Panc1 (cell line): ENCODE measurements around the gene NCDN. TPM values are rescaled to one million over a fixed set of nuclear protein-coding genes. Genes with fewer than 3 reads are reported as not detected.

ENCODE experiments used
- ATAC-seq: fragments of 200-7000 bp; cut with Tn5 transposase; 2 replicates; pipeline ENCODE4 v1.9.1; 2020; ENCODE audit warnings: mild to moderate bottlenecking, moderate library complexity
- BruUV-seq: library from RNA; stranded (reverse); fragments of 400-500 nt; replicated peaks from 2 replicates; lab custom pipeline; 2021; lab: Mats Ljungman, UMichigan
- CTCF ChIA-PET: fragments of 300-600 bp; sonication (Branson Sonifier 250); formaldehyde crosslinking; loops from one replicate; lab custom pipeline; 2022; ENCODE audit warnings: antibody characterized with exemption; lab: Charles Lee
- POLR2A ChIA-PET: fragments of 300-600 bp; sonication (Branson Sonifier 250); formaldehyde crosslinking; loops from one replicate; lab custom pipeline; 2022; ENCODE audit warnings: antibody characterized with exemption; lab: Charles Lee
- DNase-seq: peaks from one replicate; pipeline ENCODE4 v3.0.0-alpha.2; 2010; ENCODE audit warnings: low read depth, low spot score
- H3K27ac ChIP-seq: 2 replicates; pipeline ENCODE4 v1.5.1; 2011; ENCODE audit warnings: mild to moderate bottlenecking, low read length, inconsistent platforms
- H3K27me3 ChIP-seq: fragments of 200-500 bp; sonication (Bioruptor generic); 2 replicates; pipeline ENCODE4 v1.6.0; 2014; ENCODE audit warnings: low read length, inconsistent platforms; ENCODE audit not compliant: control insufficient read depth, insufficient read depth
- H3K36me3 ChIP-seq: fragments of 200-500 bp; sonication (Bioruptor generic); 2 replicates; pipeline ENCODE4 v1.5.1; 2014; ENCODE audit warnings: inconsistent platforms, mild to moderate bottlenecking, low read length, moderate library complexity; ENCODE audit not compliant: control insufficient read depth, insufficient read depth
- H3K4me1 ChIP-seq: 2 replicates; pipeline ENCODE4 v1.5.1; 2011; ENCODE audit warnings: inconsistent platforms, mild to moderate bottlenecking, low read length, moderate library complexity; ENCODE audit not compliant: control insufficient read depth, insufficient read depth
- H3K4me3 ChIP-seq, 2 experiments: 2 replicates each; pipeline ENCODE4 v1.5.1; 2011 to 2012; ENCODE audit warnings: low read depth in 2 of 2, low read length in 2 of 2, mild to moderate bottlenecking in 2 of 2, inconsistent platforms in 1 of 2, moderate library complexity in 1 of 2
- H3K9me3 ChIP-seq: fragments of 200-500 bp; sonication (Bioruptor generic); 2 replicates; pipeline ENCODE4 v1.5.1; 2014; ENCODE audit warnings: low read depth, mild to moderate bottlenecking, inconsistent platforms, low read length, moderate library complexity; ENCODE audit not compliant: control insufficient read depth, insufficient read depth
- POLR2AphosphoS5 ChIP-seq: IDR thresholded peaks from 2 replicates; pipeline ENCODE4 v1.6.1; 2012; ENCODE audit warnings: mild to moderate bottlenecking, low read depth, low read length, moderate library complexity
- SIN3A ChIP-seq: IDR thresholded peaks from 2 replicates; pipeline ENCODE4 v1.6.1; 2012; ENCODE audit warnings: low read depth, mild to moderate bottlenecking, low read length, moderate library complexity, borderline replicate concordance; ENCODE audit not compliant: insufficient read depth
- TCF7L2 ChIP-seq: IDR thresholded peaks from 2 replicates; pipeline ENCODE4 v1.6.1; 2011; ENCODE audit warnings: mild to moderate bottlenecking, low read depth, low read length, inconsistent platforms
- in situ Hi-C: cut with HindIII; loops from 2 replicates; pipeline ENCODE4 v1.10.0; 2016; ENCODE audit warnings: low sequenced_read_pairs, low pct_unique_long_range_greater_than_20kb
- intact Hi-C: fragments of 100-400 bp; cut with micrococcal nuclease; formaldehyde crosslinking; loops from one replicate; pipeline ENCODE4 v1.10.0; 2022; ENCODE audit not compliant: unreplicated experiment
- total RNA-seq: library from RNA; stranded (reverse); gene quantifications from one replicate; pipeline ENCODE4 v1.2.1, GENCODE V29; 2021; ENCODE audit not compliant: unreplicated experiment
- TF ChIP-seq, protein P1 (sequence below), 2 experiments: IDR thresholded peaks; 2 replicates each; pipeline ENCODE4 v1.6.1; 2011 to 2012; ENCODE audit warnings: low read depth in 2 of 2, control low read depth in 1 of 2, low read length in 1 of 2, mild to moderate bottlenecking in 1 of 2, moderate library complexity in 1 of 2; ENCODE audit not compliant: insufficient read depth in 1 of 2
- TF ChIP-seq, protein P2 (sequence below): fragments of 450-650 bp; IDR thresholded peaks from 2 replicates; pipeline ENCODE4 v1.5.1; 2017; ENCODE audit warnings: mild to moderate bottlenecking

NCDN gene
- total RNA-seq, 1 experiment from 2014 or later = 64.1 TPM

DNA sequence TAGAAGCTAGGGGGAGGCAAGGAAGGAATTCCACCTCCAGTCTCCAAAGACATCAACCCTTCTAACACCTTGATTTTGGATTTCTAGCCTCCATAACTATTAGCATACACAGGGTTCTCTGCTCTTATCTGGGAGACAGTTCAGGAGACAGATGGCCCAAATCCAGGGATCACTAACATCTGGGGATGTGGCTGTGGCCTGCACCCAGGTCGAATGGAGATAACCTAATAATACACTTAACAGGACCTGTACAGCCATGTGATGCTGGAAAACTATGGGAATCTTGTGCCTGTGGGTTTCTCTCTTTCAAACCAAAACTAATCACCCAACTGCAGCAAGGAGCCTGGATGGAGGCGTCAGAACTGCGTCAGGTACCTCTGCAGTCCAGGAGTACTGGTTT is 48.0 kb upstream of the NCDN start:
- Histone ChIP-seq H3K4me1 (peaks cover 25% of the 10 kb centered on the region), H3K27ac (no peak overlapping the region), H3K9me3 (no peaks in the 10 kb centered on the region), H3K4me3 (no peak overlapping the region), H3K36me3 (no peaks in the 10 kb centered on the region), H3K27me3 (no peaks in the 10 kb centered on the region)
- no peak for TF ChIP-seq SIN3A
- TF ChIP-seq POLR2AphosphoS5 = no peak
- TF ChIP-seq, protein P1, sequence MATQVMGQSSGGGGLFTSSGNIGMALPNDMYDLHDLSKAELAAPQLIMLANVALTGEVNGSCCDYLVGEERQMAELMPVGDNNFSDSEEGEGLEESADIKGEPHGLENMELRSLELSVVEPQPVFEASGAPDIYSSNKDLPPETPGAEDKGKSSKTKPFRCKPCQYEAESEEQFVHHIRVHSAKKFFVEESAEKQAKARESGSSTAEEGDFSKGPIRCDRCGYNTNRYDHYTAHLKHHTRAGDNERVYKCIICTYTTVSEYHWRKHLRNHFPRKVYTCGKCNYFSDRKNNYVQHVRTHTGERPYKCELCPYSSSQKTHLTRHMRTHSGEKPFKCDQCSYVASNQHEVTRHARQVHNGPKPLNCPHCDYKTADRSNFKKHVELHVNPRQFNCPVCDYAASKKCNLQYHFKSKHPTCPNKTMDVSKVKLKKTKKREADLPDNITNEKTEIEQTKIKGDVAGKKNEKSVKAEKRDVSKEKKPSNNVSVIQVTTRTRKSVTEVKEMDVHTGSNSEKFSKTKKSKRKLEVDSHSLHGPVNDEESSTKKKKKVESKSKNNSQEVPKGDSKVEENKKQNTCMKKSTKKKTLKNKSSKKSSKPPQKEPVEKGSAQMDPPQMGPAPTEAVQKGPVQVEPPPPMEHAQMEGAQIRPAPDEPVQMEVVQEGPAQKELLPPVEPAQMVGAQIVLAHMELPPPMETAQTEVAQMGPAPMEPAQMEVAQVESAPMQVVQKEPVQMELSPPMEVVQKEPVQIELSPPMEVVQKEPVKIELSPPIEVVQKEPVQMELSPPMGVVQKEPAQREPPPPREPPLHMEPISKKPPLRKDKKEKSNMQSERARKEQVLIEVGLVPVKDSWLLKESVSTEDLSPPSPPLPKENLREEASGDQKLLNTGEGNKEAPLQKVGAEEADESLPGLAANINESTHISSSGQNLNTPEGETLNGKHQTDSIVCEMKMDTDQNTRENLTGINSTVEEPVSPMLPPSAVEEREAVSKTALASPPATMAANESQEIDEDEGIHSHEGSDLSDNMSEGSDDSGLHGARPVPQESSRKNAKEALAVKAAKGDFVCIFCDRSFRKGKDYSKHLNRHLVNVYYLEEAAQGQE (IDR thresholded peaks at IDR 0.05; ENCODE audit: insufficient read depth in 1 of 2, low read depth in 2 of 2, low read length in 1 of 2) = no peak
- TF ChIP-seq TCF7L2 = no peak
- TF ChIP-seq, protein P2, sequence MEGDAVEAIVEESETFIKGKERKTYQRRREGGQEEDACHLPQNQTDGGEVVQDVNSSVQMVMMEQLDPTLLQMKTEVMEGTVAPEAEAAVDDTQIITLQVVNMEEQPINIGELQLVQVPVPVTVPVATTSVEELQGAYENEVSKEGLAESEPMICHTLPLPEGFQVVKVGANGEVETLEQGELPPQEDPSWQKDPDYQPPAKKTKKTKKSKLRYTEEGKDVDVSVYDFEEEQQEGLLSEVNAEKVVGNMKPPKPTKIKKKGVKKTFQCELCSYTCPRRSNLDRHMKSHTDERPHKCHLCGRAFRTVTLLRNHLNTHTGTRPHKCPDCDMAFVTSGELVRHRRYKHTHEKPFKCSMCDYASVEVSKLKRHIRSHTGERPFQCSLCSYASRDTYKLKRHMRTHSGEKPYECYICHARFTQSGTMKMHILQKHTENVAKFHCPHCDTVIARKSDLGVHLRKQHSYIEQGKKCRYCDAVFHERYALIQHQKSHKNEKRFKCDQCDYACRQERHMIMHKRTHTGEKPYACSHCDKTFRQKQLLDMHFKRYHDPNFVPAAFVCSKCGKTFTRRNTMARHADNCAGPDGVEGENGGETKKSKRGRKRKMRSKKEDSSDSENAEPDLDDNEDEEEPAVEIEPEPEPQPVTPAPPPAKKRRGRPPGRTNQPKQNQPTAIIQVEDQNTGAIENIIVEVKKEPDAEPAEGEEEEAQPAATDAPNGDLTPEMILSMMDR = no peak
- POLR2A ChIA-PET = no interaction called here
- intact Hi-C loops (no loop called here), in situ Hi-C loops (no loop called here)
- DNase-seq = no peak
- no TSS peak for BruUV-seq
- CTCF ChIA-PET = no interaction called here
- no peak for ATAC-seq

DNA sequence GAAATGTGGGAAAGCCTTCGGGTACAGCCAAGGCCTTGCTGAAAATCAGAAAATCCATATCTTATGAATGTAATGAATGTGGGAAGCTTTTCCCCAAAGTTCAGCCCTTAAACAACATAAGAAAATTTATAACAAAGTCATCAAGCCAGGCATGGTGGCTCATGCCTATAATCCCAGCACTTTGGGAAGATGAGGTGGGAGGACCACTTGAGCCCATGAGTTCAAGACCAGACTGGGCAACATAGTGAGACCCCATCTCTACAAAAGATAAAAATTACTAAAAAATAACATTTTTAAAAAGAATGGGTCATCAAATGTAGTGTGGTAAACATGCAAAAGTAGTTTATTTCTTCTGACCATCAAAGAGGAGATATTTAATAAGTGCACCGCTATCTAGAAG is 46.3 kb upstream of the NCDN start:
- H3K4me1 ChIP-seq = peaks cover 12% of the 10 kb centered on the region
- no peak for ATAC-seq
- BruUV-seq = no TSS peak
- in situ Hi-C loops = no loop called here
- TF ChIP-seq POLR2AphosphoS5 = no peak
- TF ChIP-seq, protein P1 (IDR thresholded peaks at IDR 0.05; ENCODE audit: insufficient read depth in 1 of 2, low read depth in 2 of 2, low read length in 1 of 2) = no peak
- TF ChIP-seq, protein P2 = no peak
- TF ChIP-seq SIN3A = no peak
- TF ChIP-seq TCF7L2 = no peak
- intact Hi-C loops = no loop called here
- no peak overlapping the region for H3K4me3 ChIP-seq
- ChIA-PET POLR2A (no interaction called here), CTCF (no interaction called here)
- H3K27me3 ChIP-seq = no peaks in the 10 kb centered on the region
- H3K36me3 ChIP-seq = no peaks in the 10 kb centered on the region
- no peak overlapping the region for H3K27ac ChIP-seq
- H3K9me3 ChIP-seq = no peaks in the 10 kb centered on the region; the same call in 1 of the 2 replicates
- DNase-seq = no peak
